NOMO-1 treated with DMSO at 0.1 percent for 48 hours (cell line): ENCODE data around the gene SAMD9.
A peak's percentile ranks its signal among the peaks of the same experiment; 100 is the strongest.
"Not testable (repeated sequence)": the region's sequence is repeated elsewhere in the genome, so short reads cannot be mapped to it uniquely, and the experiment has no call there.

Experiments used
- DNase-seq: peaks from one replicate; lab custom pipeline; 2025; ENCODE audit not compliant: unreplicated experiment; lab: John Stamatoyannopoulos, UW

The SAMD9 gene

GRCh38 chr7:93117852-93118530 is at the start of gene SAMD9:
TSS of gene SAMD9 (minus strand) at chr7:93117979. CDS start at chr7:93106097, 11,882 bp downstream.
- DNase-seq, result peak; percentile 100

GRCh38 chr7:93165447-93165846 is 47.7 kb upstream of the SAMD9 start:
- DNase-seq, result peak; percentile 93

- no peak for DNase-seq
Measured at GRCh38 chr7:93164766-93165165, 47.0 kb upstream of the SAMD9 start.

- DNase-seq, result no peak
Measured at GRCh38 chr7:93161181-93161762, 43.5 kb upstream of the SAMD9 start.

- no peak for DNase-seq
Measured at GRCh38 chr7:93160410-93160809, 42.6 kb upstream of the SAMD9 start.

GRCh38 chr7:93159490-93159889 is 41.7 kb upstream of the SAMD9 start:
- DNase-seq, result no peak

GRCh38 chr7:93156884-93157283 is 39.1 kb upstream of the SAMD9 start:
- DNase-seq, result no peak

- DNase-seq, result peak; percentile 81
Measured at GRCh38 chr7:93150200-93150835, 32.5 kb upstream of the SAMD9 start.

GRCh38 chr7:93148727-93149126 is 30.9 kb upstream of the SAMD9 start:
- no peak for DNase-seq

- DNase-seq, result peak; percentile 97
Measured at GRCh38 chr7:93148144-93148543, 30.4 kb upstream of the SAMD9 start, which contains the start of gene SAMD9L. TSS of gene SAMD9L (minus strand) at chr7:93148385. CDS start at chr7:93135971, 12,414 bp downstream.

- DNase-seq, result peak; percentile 81
Measured at GRCh38 chr7:93147363-93147762, 29.6 kb upstream of the SAMD9 start.

- peak; percentile 72 for DNase-seq
Measured at GRCh38 chr7:93146472-93147141, 28.8 kb upstream of the SAMD9 start.

GRCh38 chr7:93146036-93146435 is 28.3 kb upstream of the SAMD9 start:
- no peak for DNase-seq

GRCh38 chr7:93145354-93145753 is 27.6 kb upstream of the SAMD9 start:
- DNase-seq, result peak; percentile 100

GRCh38 chr7:93142127-93142526 is 24.3 kb upstream of the SAMD9 start:
- no peak for DNase-seq

GRCh38 chr7:93140582-93141191 is 22.9 kb upstream of the SAMD9 start:
- DNase-seq, result peak; percentile 10

GRCh38 chr7:93138576-93138975 is 20.8 kb upstream of the SAMD9 start:
- DNase-seq, result no peak

GRCh38 chr7:93133005-93133404 is 15.2 kb upstream of the SAMD9 start:
- DNase-seq, result no peak

GRCh38 chr7:93132216-93132615 is 14.4 kb upstream of the SAMD9 start:
- DNase-seq, result no peak

- not testable (repeated sequence) for DNase-seq
Measured at GRCh38 chr7:93126954-93127353, 9.2 kb upstream of the SAMD9 start.

GRCh38 chr7:93123532-93123931 is 5.8 kb upstream of the SAMD9 start:
- not testable (repeated sequence) for DNase-seq
